ENCODE data around the gene ATG13. TPM values are rescaled to one million over a fixed set of nuclear protein-coding genes. Genes with fewer than 3 reads are reported as not detected.

The ATG13 gene
- total and polyA plus RNA-seq, 2 experiments from 2014 or later, result 32.9 to 71.1 TPM

- no peak for TF ChIP-seq REST (IDR thresholded peaks at IDR 0.05; ENCODE audit: unreplicated experiment)
Observed at GRCh38 chr11:46681814-46682213, 64.5 kb downstream of the ATG13 start (continued).

- Histone ChIP-seq H3K27ac (ENCODE audit: low read depth) (no peak overlapping the region), H3K4me1 (ENCODE audit: insufficient read depth) (no peaks in the 10 kb centered on the region), H3F3A (replicated peaks; ENCODE audit: low read depth) (0 out of 2 replicates have a peak, but pooled peaks cover 2% of the 10 kb centered on the region), H3K4me2 (no peak overlapping the region), H2AFZ (no peak overlapping the region), H3K79me2 (replicated peaks; ENCODE audit: insufficient read depth) (no peaks in the 10 kb centered on the region), H3K4me3 (no peak overlapping the region), H3K9me2 (ENCODE audit: insufficient read depth) (no peaks in the 10 kb centered on the region), H3K36me3 (ENCODE audit: insufficient read depth) (no peaks in the 10 kb centered on the region), H4K20me1 (replicated peaks; ENCODE audit: insufficient read depth) (no peaks in the 10 kb centered on the region), H3K27me3 (ENCODE audit: insufficient read depth) (no peaks in the 10 kb centered on the region)
- Mint-ChIP-seq H3K36me3 (ENCODE audit: low read depth) (peaks cover 12% of the 10 kb centered on the region; the same call in 2 of the 3 replicates), H3K27ac (no peak overlapping the region), H3K4me3 (no peak overlapping the region), H3K4me1 (no peaks in the 10 kb centered on the region), H3K9me3 (no peaks in the 10 kb centered on the region), H3K27me3 (ENCODE audit: insufficient read depth, low read depth, poor library complexity) (peaks cover 4% of the 10 kb centered on the region)
- DNase-seq (ENCODE audit: low spot score) (no peak), ATAC-seq (no peak)
- TF ChIP-seq ZNF462 (CRISPR knock-in tag; IDR thresholded peaks at IDR 0.05), result no peak
- no peak for TF ChIP-seq STAT1 (IDR thresholded peaks at IDR 0.05; ENCODE audit: unreplicated experiment)
- TF ChIP-seq CTCF (conservative IDR thresholded peaks at IDR 0.05; ENCODE audit: low read depth in 2 of 2), result no peak
- no peak for TF ChIP-seq POLR2AphosphoS5 (IDR thresholded peaks at IDR 0.05; ENCODE audit: low read depth)
- no peak for TF ChIP-seq CREB1 (CRISPR knock-in tag; IDR thresholded peaks at IDR 0.05; ENCODE audit: low read depth)
- TF ChIP-seq EZH2phosphoT487 (IDR thresholded peaks at IDR 0.05; ENCODE audit: unreplicated experiment), result no peak
- no peak for TF ChIP-seq ZNF114 (CRISPR knock-in tag; IDR thresholded peaks at IDR 0.05)
- no peak for TF ChIP-seq JUNB (IDR thresholded peaks at IDR 0.05; ENCODE audit: unreplicated experiment)
- TF ChIP-seq ETS1 (IDR thresholded peaks at IDR 0.05), result no peak
- no peak for TF ChIP-seq EZH2 (IDR thresholded peaks at IDR 0.05; ENCODE audit: low read depth, unreplicated experiment)
Observed at GRCh38 chr11:46682773-46683752, 65.7 kb downstream of the ATG13 start.
